GM12892 (cell line): ENCODE results near the gene GTF3C2.

Source experiments
- POLR2A ChIP-seq: IDR thresholded peaks from 2 replicates; pipeline ENCODE4 v1.6.1; 2011; ENCODE audit warnings: low read depth, low read length, control low read depth
- POLR2AphosphoS5 ChIP-seq: IDR thresholded peaks from 2 replicates; pipeline ENCODE4 v1.6.1; 2011; ENCODE audit warnings: low read depth, low read length, control low read depth

- TF ChIP-seq POLR2AphosphoS5 (no peak), POLR2A (no peak)
Measured at GRCh38 chr2:27281442-27281841, 75.1 kb downstream of the GTF3C2 start.
